ENCODE results near the gene MAGEA4.

MAGEA4 gene

DNA sequence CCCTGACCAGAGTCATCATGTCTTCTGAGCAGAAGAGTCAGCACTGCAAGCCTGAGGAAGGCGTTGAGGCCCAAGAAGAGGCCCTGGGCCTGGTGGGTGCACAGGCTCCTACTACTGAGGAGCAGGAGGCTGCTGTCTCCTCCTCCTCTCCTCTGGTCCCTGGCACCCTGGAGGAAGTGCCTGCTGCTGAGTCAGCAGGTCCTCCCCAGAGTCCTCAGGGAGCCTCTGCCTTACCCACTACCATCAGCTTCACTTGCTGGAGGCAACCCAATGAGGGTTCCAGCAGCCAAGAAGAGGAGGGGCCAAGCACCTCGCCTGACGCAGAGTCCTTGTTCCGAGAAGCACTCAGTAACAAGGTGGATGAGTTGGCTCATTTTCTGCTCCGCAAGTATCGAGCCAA, 11.0 kb downstream of the MAGEA4 start:
- DNase-seq (ENCODE audit: low read depth) = no peak

GRCh38 chrX:151929126-151929525, 16.4 kb downstream of the MAGEA4 start:
- DNase-seq (ENCODE audit: low read depth) = no peak

- no peak for DNase-seq (ENCODE audit: low read depth)
These were observed 22.7 kb downstream of the MAGEA4 start for GRCh38 chrX:151935358-151935757.

- DNase-seq (ENCODE audit: low read depth) = no peak
These were observed 25.5 kb downstream of the MAGEA4 start for GRCh38 chrX:151938172-151938571.

GRCh38 chrX:151954730-151955129, 42.0 kb downstream of the MAGEA4 start:
- DNase-seq (ENCODE audit: low read depth) = no peak

DNA sequence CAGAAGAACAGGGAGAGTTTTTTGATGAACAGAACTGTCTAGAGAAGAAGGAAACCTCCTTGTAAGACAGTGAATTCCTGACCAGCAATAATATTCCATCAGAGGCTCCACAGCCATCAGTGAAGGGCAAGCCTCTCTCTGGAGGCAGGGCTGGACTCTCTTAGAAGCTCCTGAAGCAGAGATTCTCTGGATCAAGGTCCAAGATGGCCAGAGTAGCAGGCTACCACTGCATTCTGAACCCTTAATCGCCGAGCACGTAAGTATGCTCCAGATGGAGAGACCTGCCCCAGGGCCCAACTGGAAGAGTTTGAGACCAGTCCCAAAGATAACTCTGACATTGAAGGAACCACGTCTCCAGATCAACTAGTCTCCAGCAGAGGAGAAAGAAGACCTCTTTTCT, 45.4 kb downstream of the MAGEA4 start:
- DNase-seq (ENCODE audit: low read depth) = no peak

- no peak for DNase-seq (ENCODE audit: low read depth)
These were observed 49.3 kb downstream of the MAGEA4 start for GRCh38 chrX:151962034-151962433.

GRCh38 chrX:151966236-151966635, 53.5 kb downstream of the MAGEA4 start:
- no peak for DNase-seq (ENCODE audit: low read depth)

DNA sequence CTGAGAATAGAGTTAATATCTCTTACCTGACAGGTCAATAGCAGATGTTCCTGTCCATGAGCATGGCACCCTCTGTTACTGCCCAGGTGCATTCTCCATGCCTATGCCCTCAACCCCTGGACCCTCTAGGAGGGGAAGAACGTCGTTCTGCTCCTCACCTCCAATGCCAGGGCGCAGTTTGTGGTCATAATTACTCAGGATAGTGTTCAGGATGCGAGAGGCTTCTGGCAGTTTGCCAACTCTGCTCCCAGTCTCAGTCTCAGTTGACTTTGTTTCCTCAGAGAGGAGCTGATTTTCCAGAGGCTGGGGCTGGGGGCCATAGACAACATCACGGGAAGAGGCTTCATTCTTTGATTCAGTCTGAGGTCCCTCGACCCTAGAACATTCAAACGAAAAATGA, 57.3 kb downstream of the MAGEA4 start:
- DNase-seq (ENCODE audit: low read depth) = no peak

DNA sequence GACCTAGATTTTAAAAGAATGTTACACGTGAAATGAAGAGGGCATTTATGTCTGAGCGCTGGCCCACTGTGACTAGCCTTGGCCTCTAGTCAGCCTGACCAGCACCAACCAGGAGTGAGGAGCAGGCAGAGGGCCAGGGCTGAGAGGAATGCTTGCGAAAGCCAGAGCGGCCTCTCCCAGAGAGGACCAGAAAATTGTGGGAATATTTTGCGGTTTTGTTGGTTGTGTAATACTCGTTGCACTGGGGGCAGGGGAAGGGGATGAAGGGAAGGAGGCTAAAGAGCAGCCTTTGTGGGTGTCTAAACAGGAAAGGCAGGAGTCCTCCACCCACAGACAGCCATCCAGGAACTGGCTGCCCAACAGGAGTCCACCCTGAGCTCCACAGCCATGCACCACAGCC, 58.0 kb downstream of the MAGEA4 start:
- DNase-seq (ENCODE audit: low read depth) = peak; percentile 72

GRCh38 chrX:151973060-151973661, 60.5 kb downstream of the MAGEA4 start:
- DNase-seq (ENCODE audit: low read depth) = no peak

DNA sequence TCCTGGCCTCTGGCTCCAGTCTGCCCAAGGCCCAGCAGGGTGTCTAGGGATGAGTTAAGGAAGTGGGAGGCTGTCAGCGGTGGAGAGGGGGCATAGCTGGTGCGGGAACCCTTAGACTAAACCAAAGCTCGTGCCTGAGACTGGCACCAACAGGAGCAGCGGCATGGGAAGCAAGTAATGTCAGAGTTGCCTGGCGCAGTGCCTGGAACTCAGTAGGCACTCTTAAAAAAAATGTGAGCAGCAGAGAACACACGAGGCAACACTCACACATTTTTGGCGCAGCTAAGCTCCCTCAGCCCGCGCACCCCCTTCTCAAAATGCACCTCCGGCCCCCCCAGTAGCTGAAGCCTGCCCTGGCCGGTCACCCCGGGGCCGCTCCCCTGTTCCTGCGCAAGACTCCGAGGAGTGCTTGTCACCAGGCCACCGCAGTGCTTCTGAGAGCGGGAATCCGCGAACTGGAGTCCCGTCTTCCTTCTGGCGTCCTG, 61.2 kb downstream of the MAGEA4 start:
- no peak for DNase-seq (ENCODE audit: low read depth)
